PC-9 (cell line): Measurements from ENCODE around the gene TTC23. TPM values are rescaled to one million over a fixed set of nuclear protein-coding genes. Genes with fewer than 3 reads are reported as not detected.

Experiments
- BruUV-seq: library from RNA; stranded (reverse); fragments of 400-500 nt; replicated peaks from 2 replicates; lab custom pipeline; 2021; lab: Mats Ljungman, UMichigan
- CTCF ChIA-PET: fragments of 300-600 bp; sonication (Branson Sonifier 250); formaldehyde crosslinking; loops from one replicate; lab custom pipeline; 2022; ENCODE audit warnings: antibody characterized with exemption; lab: Charles Lee
- POLR2A ChIA-PET: fragments of 300-600 bp; sonication (Branson Sonifier 250); formaldehyde crosslinking; loops from one replicate; lab custom pipeline; 2022; ENCODE audit warnings: antibody characterized with exemption; ENCODE audit not compliant: unreplicated experiment; lab: Charles Lee
- DNase-seq, 2 experiments: peaks; one replicate each; pipeline versions ENCODE4 v3.0.0 to v3.0.0-alpha.2; 2015 to 2022; ENCODE audit warnings: mixed read lengths in 1 of 2
- H2AFZ ChIP-seq: fragments of 200-600 bp; sonication (generic); 2 replicates; pipeline ENCODE4 v1.8.1; 2017; ENCODE audit warnings: antibody characterized with exemption
- H3F3A ChIP-seq: fragments of 200-600 bp; sonication (generic); 2 replicates; pipeline ENCODE4 v1.8.1; 2017; ENCODE audit warnings: antibody characterized with exemption, mild to moderate bottlenecking, low read depth; ENCODE audit not compliant: insufficient read depth
- H3K27ac ChIP-seq: fragments of 200-600 bp; sonication (generic); 2 replicates; pipeline ENCODE4 v1.6.1; 2016; ENCODE audit warnings: mixed run types
- H3K27me3 ChIP-seq: fragments of 200-600 bp; sonication (generic); 2 replicates; pipeline ENCODE4 v1.6.1; 2016; ENCODE audit warnings: low read depth, mixed run types; ENCODE audit not compliant: insufficient read depth
- H3K36me3 ChIP-seq: fragments of 200-600 bp; sonication (generic); 2 replicates; pipeline ENCODE4 v1.6.1; 2016; ENCODE audit warnings: low read depth, mixed run types
- H3K4me1 ChIP-seq: fragments of 200-600 bp; sonication (generic); replicated peaks from 2 replicates; pipeline ENCODE4 v1.6.1; 2016; ENCODE audit warnings: mixed run types; ENCODE audit not compliant: insufficient read depth
- H3K4me2 ChIP-seq: fragments of 200-600 bp; sonication (generic); 2 replicates; pipeline ENCODE4 v1.6.1; 2017; ENCODE audit warnings: mixed run types
- H3K4me3 ChIP-seq: fragments of 200-600 bp; sonication (generic); 2 replicates; pipeline ENCODE4 v1.6.1; 2016; ENCODE audit warnings: mixed run types
- H3K79me2 ChIP-seq: fragments of 200-600 bp; sonication (generic); 2 replicates; pipeline ENCODE4 v1.6.1; 2017; ENCODE audit warnings: low read depth, mixed run types
- H3K9me2 ChIP-seq: fragments of 200-600 bp; sonication (generic); 2 replicates; pipeline ENCODE4 v1.8.1; 2017; ENCODE audit warnings: mild to moderate bottlenecking; ENCODE audit not compliant: insufficient read depth
- H3K9me3 ChIP-seq: fragments of 200-600 bp; sonication (generic); 2 replicates; pipeline ENCODE4 v1.8.1; 2016; ENCODE audit warnings: low read depth; ENCODE audit not compliant: insufficient read depth
- H4K20me1 ChIP-seq: fragments of 200-600 bp; sonication (generic); 2 replicates; pipeline ENCODE4 v1.8.1; 2017; ENCODE audit not compliant: insufficient read depth
- CTCF ChIP-seq: fragments of 200-600 bp; sonication (generic); conservative IDR thresholded peaks from 2 replicates; pipeline ENCODE4 v1.6.1; 2017; ENCODE audit warnings: mixed run types, antibody characterized with exemption, mild to moderate bottlenecking, moderate library complexity
- EZH2 ChIP-seq: fragments of 200-600 bp; sonication (generic); IDR thresholded peaks from 2 replicates; pipeline ENCODE4 v1.8.0; 2017; ENCODE audit warnings: antibody characterized with exemption, low read depth
- intact Hi-C: fragments of 100-400 bp; cut with micrococcal nuclease; formaldehyde crosslinking; loops from one replicate; pipeline ENCODE4 v1.10.0; 2022; ENCODE audit not compliant: unreplicated experiment
- total RNA-seq: library from RNA; stranded (reverse); gene quantifications from 2 replicates; pipeline ENCODE4 v1.2.3, GENCODE V29; 2021

The TTC23 gene
- total RNA-seq, 1 experiment from 2014 or later, result 18.4 TPM

DNA sequence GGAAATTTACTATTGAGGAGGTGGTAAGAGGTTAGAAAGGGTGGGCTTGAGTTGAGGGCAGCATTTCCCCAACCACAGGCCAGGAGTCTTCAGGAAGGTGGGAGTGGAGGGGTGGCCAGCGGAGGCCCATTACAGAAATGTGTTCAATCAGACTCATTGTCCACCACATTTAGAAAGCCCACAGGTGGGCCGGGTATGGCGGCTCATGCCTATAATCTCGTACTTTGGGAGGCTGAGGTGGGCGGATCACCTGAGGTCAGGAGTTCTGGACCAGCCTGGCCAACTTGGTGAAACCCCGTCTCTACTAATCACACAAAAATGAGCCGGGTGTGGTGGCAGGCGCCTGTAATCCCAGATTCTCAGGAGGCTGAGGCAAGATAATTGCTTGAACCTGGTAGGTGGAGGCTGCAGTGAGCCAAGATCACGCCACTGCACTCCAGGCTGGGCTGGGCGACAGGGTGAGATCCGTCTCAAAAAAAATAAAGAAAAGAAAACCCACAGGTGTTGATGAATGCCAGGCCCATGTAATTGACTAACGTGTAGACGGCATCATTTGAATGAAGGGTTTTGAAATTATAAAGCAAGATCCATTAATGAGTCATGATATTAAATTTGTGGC is 156.7 kb downstream of the TTC23 start:
- peaks cover 15% of the 10 kb centered on the region; the same call in 1 of the 2 replicates for H3K27me3 ChIP-seq
- DNase-seq, result no peak
- POLR2A ChIA-PET, result no interaction called here
- no peaks in the 10 kb centered on the region for H4K20me1 ChIP-seq
- H2AFZ ChIP-seq, result no peak overlapping the region
- CTCF ChIA-PET, result no interaction called here
- TF ChIP-seq EZH2 (no peak), CTCF (no peak)
- no peaks in the 10 kb centered on the region for H3K9me3 ChIP-seq
- no peaks in the 10 kb centered on the region for H3F3A ChIP-seq
- H3K4me2 ChIP-seq, result no peak overlapping the region
- H3K27ac ChIP-seq, result no peak overlapping the region
- no peaks in the 10 kb centered on the region for H3K4me1 ChIP-seq
- no TSS peak for BruUV-seq
- H3K79me2 ChIP-seq, result no peaks in the 10 kb centered on the region
- H3K36me3 ChIP-seq, result no peaks in the 10 kb centered on the region
- H3K9me2 ChIP-seq, result no peaks in the 10 kb centered on the region
- intact Hi-C loops, result no loop called here
- no peak overlapping the region for H3K4me3 ChIP-seq

DNA sequence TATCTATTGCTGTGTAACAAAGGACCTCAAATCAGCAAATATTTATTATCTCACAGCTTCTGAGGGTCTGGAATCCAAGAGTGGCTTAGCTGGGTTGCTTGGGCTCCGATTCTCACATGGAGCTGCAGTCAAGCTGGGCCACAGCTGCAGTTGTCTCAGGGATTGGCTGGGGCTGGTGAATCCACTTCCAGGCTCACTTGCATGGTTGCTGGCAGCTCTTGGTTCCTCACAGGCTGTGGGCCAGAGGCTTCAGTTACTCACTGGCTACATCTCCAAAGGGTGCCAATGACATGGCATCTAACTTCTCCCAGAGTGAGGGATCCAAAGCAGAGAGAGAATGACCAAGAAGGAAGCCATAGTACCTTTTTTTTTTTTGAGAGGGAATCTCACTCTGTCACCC is 158.4 kb downstream of the TTC23 start:
- Histone ChIP-seq H2AFZ (no peak overlapping the region), H3K4me3 (no peak overlapping the region), H3F3A (no peaks in the 10 kb centered on the region), H4K20me1 (no peaks in the 10 kb centered on the region), H3K4me1 (no peaks in the 10 kb centered on the region), H3K79me2 (no peaks in the 10 kb centered on the region), H3K9me2 (no peaks in the 10 kb centered on the region), H3K27me3 (peaks cover 8% of the 10 kb centered on the region; the same call in 1 of the 2 replicates), H3K36me3 (no peaks in the 10 kb centered on the region), H3K9me3 (no peaks in the 10 kb centered on the region), H3K27ac (no peak overlapping the region), H3K4me2 (no peak overlapping the region)
- DNase-seq, result no peak
- ChIA-PET CTCF (no interaction called here), POLR2A (interaction anchor here (0.7 kb wide), 1 partner anchor 424 kb away, joined by 10 read pairs; no protein-coding TSS in a partner anchor)
- TF ChIP-seq EZH2 (no peak), CTCF (no peak)
- intact Hi-C loops, result no loop called here
- BruUV-seq, result no TSS peak

GRCh38 chr15:99090011-99090699 is 159.2 kb downstream of the TTC23 start:
- ChIA-PET CTCF (no interaction called here), POLR2A (no interaction called here)
- Histone ChIP-seq H4K20me1 (no peaks in the 10 kb centered on the region), H3K27me3 (peaks cover 8% of the 10 kb centered on the region; the same call in 1 of the 2 replicates), H3K27ac (no peak overlapping the region), H3K4me3 (no peak overlapping the region), H2AFZ (no peak overlapping the region), H3K36me3 (no peaks in the 10 kb centered on the region), H3K79me2 (no peaks in the 10 kb centered on the region), H3K9me2 (no peaks in the 10 kb centered on the region), H3K9me3 (no peaks in the 10 kb centered on the region), H3K4me2 (no peak overlapping the region), H3F3A (no peaks in the 10 kb centered on the region), H3K4me1 (no peaks in the 10 kb centered on the region)
- DNase-seq, result no peak
- intact Hi-C loops, result no loop called here
- no TSS peak for BruUV-seq
- TF ChIP-seq CTCF (no peak), EZH2 (no peak)
